C4-2B (cell line): ENCODE data around the gene RPRD1A.
"Not testable (repeated sequence)": the region's sequence is repeated elsewhere in the genome, so short reads cannot be mapped to it uniquely, and the experiment has no call there.

ENCODE experiments used
- H3K27ac ChIP-seq: fragments of 450-650 bp; 2 replicates; pipeline ENCODE4 v1.5.1; 2017
- ZFX ChIP-seq: fragments of 450-650 bp; IDR thresholded peaks from 2 replicates; pipeline ENCODE4 v1.6.1; 2017
- TF ChIP-seq, protein P1 (sequence below): fragments of 450-650 bp; conservative IDR thresholded peaks from 2 replicates; pipeline ENCODE4 v1.5.1; 2017; ENCODE audit warnings: mild to moderate bottlenecking

The RPRD1A gene

DNA sequence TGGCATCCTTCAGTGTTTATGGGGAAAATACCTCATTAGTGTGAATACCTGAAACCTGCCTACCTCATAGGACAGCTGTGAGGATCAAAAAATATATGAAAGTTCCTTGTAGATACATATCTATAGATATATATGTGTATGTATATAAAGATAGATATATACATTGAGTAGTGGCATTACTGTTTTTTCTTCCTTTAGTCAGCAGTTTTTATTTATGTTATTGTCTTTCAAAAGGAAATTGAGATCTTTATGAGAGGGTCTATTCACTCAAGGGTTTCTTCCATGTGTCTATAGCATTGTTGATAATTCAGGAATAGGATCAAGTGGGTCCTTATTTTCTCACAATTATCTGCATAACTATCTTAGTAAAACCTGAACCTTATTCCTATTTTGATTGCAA is 88.2 kb downstream of the RPRD1A start:
- TF ChIP-seq, protein P1, sequence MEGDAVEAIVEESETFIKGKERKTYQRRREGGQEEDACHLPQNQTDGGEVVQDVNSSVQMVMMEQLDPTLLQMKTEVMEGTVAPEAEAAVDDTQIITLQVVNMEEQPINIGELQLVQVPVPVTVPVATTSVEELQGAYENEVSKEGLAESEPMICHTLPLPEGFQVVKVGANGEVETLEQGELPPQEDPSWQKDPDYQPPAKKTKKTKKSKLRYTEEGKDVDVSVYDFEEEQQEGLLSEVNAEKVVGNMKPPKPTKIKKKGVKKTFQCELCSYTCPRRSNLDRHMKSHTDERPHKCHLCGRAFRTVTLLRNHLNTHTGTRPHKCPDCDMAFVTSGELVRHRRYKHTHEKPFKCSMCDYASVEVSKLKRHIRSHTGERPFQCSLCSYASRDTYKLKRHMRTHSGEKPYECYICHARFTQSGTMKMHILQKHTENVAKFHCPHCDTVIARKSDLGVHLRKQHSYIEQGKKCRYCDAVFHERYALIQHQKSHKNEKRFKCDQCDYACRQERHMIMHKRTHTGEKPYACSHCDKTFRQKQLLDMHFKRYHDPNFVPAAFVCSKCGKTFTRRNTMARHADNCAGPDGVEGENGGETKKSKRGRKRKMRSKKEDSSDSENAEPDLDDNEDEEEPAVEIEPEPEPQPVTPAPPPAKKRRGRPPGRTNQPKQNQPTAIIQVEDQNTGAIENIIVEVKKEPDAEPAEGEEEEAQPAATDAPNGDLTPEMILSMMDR, result no peak
- TF ChIP-seq ZFX, result no peak

DNA sequence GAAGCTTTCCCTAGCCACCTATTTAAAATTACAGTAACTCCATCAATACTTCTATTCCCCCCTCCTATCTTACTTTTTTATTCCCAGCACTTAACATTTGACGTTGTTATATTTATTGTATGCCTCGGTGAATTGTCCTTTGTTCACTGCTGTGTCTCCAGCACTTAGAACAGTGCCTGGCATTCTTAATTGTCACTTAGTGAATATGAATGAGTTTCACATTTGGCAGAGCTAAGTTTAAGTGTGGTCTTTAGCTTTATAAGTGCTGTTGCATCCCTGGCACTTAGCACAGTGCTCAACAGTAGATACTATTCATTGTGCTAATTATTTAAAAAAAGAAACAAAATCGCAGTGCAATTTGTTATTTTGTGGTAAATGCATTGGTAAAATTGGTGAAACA is 93.2 kb downstream of the RPRD1A start:
- no peak overlapping the region for H3K27ac ChIP-seq
- no peak for TF ChIP-seq ZFX
- TF ChIP-seq, protein P1, result no peak

More for the DNA sequence above, 88.2 kb downstream of the RPRD1A start:
- H3K27ac ChIP-seq, result no peak overlapping the region

DNA sequence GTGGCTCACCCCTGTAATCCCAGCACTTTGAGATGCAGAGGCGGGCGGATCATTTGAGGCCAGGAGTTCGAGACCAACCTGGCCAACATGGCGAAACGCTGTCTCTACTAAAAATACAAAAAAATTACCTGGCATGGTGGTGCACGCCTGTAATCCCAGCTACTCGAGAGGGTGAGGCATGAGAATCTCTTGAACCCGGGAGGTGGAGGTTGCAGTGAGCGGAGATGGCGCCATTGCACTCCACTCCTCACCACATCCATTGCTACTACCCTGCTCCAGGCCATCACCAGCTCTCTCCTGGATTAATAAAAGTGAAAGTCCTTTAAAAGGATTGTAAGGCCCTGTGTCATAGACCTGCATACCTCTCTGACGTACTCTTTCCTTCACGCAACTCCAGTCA is 93.7 kb downstream of the RPRD1A start:
- H3K27ac ChIP-seq, result no peak overlapping the region
- TF ChIP-seq, protein P1, result no peak
- no peak for TF ChIP-seq ZFX

DNA sequence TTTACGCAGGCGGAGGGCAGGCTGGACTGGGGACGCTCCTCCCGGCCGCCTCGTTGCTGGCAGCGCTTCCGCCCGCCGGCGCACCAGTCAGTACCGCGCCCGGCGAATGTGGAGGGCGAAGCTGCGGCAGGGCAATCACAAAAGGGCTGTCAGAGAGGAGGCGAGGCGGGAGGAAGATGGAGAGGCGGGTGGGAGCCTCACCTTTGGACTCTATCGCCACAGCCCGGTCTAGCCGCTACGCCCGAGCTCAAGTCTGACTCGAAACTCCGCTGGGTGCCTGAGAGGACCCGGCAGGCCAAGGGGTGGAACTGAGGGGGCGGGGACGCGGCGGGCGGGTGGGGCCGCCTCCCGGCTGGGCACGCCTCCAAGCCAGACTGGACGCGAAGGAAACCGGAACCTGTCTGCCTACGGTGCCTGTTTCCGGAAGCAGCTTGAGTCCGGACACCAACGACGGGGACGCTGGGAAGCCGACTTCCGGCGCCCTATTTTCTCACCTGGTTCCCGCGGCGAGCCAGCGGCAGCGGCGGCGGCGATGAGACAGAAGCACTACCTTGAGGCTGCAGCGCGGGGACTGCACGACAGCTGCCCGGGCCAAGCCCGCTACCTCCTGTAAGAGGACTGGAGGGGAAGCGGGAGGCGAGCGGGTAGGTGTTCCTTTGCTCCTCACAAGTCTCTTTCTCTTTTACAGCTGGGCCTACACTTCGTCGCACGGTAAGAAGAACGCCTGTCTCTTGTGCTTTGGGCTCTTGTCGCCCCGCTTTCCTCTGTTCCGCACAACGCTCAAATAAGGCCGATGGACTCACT is 95.0 kb downstream of the RPRD1A start, which contains the start of gene RMP24:
Gene RMP24, plus strand, starts transcription at position 483 of the 804 bp plus-strand sequence.
- TF ChIP-seq ZFX, result peak; percentile 76
- TF ChIP-seq, protein P1, result no peak

DNA sequence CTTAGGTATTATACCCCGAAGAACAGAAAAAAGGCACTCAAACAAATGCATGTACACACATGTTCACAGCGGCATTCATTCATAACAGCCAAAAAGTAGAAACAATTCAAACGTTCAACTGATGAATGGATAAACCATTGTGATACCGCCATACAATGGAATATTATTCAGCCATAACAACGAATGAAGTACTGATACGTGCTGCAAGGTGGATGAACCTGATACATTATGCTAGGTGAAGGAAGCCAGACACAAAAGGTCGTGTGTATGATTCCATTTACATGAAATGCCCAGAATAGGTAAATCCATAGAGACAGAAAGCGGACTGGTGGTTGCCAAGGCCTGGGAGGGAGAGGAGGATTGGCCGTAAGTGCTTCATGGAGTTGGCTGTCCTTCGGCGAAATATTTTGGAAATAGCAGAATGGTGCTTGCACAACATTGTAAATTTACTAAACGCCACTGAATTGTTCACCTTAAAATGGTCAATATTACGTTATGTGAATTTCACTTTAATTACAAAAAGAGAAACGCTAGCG is 95.6 kb downstream of the RPRD1A start:
- TF ChIP-seq ZFX, result no peak
- TF ChIP-seq, protein P1, result no peak
- H3K27ac ChIP-seq, result peak overlapping the region; percentile 76

More for the DNA sequence above, 95.0 kb downstream of the RPRD1A start, which contains the start of gene RMP24:
- H3K27ac ChIP-seq, result peak within 1 kb of the TSS; percentile 76

DNA sequence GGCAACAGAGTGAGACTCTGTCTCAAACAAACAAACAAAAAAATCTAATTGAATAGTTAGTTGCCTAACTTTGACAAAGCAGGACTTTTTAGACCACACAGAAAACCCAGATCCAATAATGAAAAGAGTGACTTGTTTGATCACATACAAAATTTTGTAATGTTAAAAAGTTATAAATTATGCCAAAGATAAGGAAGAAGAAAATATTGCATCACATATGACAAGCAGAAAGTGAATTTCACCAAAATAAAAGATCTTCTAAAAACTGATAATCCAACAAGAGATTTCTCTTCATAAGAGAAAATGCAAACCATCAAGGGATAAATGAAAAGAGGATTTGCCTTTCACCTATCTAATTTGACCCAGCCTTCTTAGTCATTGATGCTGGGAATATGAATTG is 97.7 kb downstream of the RPRD1A start:
- no peak overlapping the region for H3K27ac ChIP-seq
- no peak for TF ChIP-seq ZFX
- TF ChIP-seq, protein P1, result no peak

DNA sequence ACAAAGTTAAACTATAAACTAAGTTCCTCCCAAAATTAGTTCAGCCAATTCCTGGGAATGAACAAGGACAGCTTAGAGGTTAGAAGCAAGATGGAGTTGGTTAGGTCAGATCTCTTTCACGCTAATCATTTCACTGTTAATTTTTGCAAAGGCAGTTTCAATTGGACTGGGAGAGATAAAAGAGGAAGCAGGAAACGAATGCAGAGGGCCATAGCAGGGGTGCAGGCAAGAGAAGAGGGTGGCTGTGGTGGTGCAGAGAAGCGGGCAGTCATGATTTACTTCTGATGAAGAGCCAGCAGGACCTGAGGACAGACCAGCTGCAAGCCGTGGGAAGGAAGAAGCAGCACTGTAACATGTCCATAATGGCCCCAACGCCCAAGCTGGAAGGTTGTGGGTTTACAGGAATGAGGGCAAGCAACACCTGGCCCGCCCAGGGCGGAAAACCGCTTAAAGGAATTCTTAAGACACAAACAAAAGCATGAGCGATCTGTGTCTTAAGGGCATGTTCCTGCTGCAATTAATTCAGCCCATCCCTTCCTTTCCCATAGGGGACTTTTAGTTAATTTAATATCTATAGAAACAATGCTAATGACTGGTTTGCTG is 99.0 kb downstream of the RPRD1A start:
- TF ChIP-seq, protein P1, result no peak
- no peak for TF ChIP-seq ZFX

DNA sequence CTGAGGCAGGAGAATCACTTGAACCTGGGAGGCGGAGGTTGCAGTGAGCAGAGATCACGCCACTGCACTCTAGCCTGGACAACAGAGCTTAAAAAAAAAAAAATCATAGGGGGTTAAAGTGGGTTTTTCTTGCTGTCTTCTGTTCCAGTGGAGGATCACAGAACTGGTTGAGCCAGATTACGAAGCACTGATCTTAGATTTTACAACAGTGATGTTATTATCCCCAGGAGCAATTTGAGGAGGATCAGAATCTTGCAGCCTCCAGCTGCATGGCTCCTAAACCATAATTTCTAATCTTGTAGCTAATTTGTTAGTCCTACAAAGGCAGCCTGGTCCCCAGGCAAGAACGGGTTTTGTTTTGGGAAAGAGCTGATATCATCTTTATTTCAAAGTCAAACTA is 99.5 kb downstream of the RPRD1A start:
- not testable (repeated sequence) for H3K27ac ChIP-seq

More for the DNA sequence above, 99.0 kb downstream of the RPRD1A start:
- H3K27ac ChIP-seq, result no peak overlapping the region
